ENCODE measurements around the gene IPO4.

Gene IPO4

DNA sequence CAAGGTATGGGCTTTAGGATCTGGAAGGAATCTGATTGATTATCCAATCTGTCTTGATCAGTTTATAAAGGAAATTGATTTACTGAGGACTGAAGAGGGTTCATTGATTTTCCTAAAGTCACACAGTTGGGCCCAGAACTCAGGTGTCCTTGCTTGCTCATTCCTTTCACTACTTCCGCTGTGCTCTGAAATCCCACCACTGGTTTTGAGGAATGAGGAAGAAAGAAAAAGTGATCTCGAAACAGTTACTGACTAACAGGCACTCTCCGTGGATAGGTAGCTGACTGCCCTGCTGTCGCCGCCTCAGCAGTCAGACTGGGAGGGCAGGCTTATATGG is 58.3 kb downstream of the IPO4 start, which contains the start of gene FITM1:
FITM1 (plus strand) TSS at position 280 of the 337 bp plus-strand sequence. CDS start 905 bp downstream, outside the sequence.
- ChIA-PET CTCF (no interaction called here), POLR2A (interaction anchor here (1.8 kb wide), 1 partner anchor 15 kb away, joined by 5 read pairs; the partner anchor contains the start of genes DCAF11 and NRL)
- H3K9me3 ChIP-seq (ENCODE audit: control insufficient read depth, insufficient read depth, low read depth, low read length), result no peaks in the 10 kb centered on the region
- no peak for TF ChIP-seq ZNF10 (tag by site-specific recombination; IDR thresholded peaks at IDR 0.05)
- no peak for TF ChIP-seq ZNF473 (tag by site-specific recombination; IDR thresholded peaks at IDR 0.05)
- TF ChIP-seq, protein P1, sequence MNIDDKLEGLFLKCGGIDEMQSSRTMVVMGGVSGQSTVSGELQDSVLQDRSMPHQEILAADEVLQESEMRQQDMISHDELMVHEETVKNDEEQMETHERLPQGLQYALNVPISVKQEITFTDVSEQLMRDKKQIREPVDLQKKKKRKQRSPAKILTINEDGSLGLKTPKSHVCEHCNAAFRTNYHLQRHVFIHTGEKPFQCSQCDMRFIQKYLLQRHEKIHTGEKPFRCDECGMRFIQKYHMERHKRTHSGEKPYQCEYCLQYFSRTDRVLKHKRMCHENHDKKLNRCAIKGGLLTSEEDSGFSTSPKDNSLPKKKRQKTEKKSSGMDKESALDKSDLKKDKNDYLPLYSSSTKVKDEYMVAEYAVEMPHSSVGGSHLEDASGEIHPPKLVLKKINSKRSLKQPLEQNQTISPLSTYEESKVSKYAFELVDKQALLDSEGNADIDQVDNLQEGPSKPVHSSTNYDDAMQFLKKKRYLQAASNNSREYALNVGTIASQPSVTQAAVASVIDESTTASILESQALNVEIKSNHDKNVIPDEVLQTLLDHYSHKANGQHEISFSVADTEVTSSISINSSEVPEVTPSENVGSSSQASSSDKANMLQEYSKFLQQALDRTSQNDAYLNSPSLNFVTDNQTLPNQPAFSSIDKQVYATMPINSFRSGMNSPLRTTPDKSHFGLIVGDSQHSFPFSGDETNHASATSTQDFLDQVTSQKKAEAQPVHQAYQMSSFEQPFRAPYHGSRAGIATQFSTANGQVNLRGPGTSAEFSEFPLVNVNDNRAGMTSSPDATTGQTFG (tag by site-specific recombination; IDR thresholded peaks at IDR 0.05; ENCODE audit: borderline replicate concordance), result no peak
- no peak for TF ChIP-seq ZFP41 (tag by site-specific recombination; IDR thresholded peaks at IDR 0.05; ENCODE audit: borderline replicate concordance)
- TF ChIP-seq ZNF426 (tag by site-specific recombination; IDR thresholded peaks at IDR 0.05), result no peak
- TF ChIP-seq, protein P2, sequence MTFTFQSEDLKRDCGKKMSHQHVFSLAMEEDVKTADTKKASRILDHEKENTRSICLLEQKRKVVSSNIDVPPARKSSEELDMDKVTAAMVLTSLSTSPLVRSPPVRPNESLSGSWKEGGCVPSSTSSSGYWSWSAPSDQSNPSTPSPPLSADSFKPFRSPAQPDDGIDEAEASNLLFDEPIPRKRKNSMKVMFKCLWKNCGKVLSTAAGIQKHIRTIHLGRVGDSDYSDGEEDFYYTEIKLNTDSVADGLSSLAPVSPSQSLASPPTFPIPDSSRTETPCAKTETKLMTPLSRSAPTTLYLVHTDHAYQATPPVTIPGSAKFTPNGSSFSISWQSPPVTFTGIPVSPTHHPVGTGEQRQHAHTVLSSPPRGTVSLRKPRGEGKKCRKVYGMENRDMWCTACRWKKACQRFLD (tag by site-specific recombination; IDR thresholded peaks at IDR 0.05), result no peak
- TF ChIP-seq ZNF658 (tag by site-specific recombination; IDR thresholded peaks at IDR 0.05), result no peak
- TF ChIP-seq ZNF140 (tag by site-specific recombination; IDR thresholded peaks at IDR 0.05), result no peak
- TF ChIP-seq YY2 (tag by site-specific recombination; IDR thresholded peaks at IDR 0.05), result no peak
- no peak for TF ChIP-seq ZNF571 (tag by site-specific recombination; IDR thresholded peaks at IDR 0.05)
- TF ChIP-seq, protein P3, sequence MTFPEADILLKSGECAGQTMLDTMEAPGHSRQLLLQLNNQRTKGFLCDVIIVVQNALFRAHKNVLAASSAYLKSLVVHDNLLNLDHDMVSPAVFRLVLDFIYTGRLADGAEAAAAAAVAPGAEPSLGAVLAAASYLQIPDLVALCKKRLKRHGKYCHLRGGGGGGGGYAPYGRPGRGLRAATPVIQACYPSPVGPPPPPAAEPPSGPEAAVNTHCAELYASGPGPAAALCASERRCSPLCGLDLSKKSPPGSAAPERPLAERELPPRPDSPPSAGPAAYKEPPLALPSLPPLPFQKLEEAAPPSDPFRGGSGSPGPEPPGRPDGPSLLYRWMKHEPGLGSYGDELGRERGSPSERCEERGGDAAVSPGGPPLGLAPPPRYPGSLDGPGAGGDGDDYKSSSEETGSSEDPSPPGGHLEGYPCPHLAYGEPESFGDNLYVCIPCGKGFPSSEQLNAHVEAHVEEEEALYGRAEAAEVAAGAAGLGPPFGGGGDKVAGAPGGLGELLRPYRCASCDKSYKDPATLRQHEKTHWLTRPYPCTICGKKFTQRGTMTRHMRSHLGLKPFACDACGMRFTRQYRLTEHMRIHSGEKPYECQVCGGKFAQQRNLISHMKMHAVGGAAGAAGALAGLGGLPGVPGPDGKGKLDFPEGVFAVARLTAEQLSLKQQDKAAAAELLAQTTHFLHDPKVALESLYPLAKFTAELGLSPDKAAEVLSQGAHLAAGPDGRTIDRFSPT (tag by site-specific recombination; IDR thresholded peaks at IDR 0.05), result no peak
- H3K4me1 ChIP-seq (ENCODE audit: control insufficient read depth, insufficient read depth, low read length), result no peaks in the 10 kb centered on the region
- H3K27ac ChIP-seq (ENCODE audit: extremely low read depth, low read depth, low read length), result no peak within 1 kb of the TSS
- no peaks in the 10 kb centered on the region for H3K36me3 ChIP-seq (ENCODE audit: control insufficient read depth in 2 of 2, insufficient read depth in 1 of 2, low read length in 2 of 2)
- H3K4me3 ChIP-seq (ENCODE audit: low read depth, low read length), result no peak within 1 kb of the TSS
